Measurements from ENCODE around the gene SAV1.

SAV1 gene

DNA sequence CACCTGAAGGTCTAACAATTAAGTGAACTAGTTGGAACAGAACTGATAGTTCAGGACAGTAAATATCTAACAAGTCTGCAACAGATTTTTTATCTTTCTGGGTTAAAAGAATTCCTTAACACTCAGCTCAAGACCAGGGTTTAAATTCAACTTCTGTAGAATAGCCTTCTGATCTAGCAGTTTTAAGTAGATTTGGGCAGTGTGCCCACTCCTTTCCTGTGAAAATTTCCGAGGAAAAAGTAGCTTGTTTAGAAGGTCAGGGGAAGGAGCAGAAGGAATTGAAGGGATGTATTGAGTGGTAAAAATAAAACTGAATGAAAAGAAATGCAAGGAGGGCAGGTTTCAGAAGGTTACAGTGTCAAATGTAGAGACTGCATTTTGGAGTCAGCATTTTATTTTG lies 62.3 kb downstream of the SAV1 start:
- DNase-seq, result no peak

DNA sequence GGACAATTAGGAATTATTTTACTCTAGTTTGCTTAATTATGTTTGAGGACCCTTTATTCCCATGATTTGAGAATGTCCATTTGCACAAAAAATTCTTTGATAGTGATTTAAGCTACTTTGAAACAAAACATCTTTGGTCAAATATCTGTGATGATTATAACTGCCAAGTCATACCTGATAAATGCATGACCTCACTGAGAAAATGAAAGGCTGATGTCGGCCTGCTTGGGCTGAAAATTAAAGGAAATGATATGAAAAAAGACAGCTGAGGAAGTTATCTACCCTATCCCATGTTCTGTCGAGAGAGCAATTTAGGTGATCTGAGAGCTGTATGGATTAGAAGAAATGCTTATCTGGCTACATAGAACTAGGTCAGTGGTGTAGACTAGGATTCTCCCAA lies 64.5 kb downstream of the SAV1 start:
- DNase-seq, result no peak

DNA sequence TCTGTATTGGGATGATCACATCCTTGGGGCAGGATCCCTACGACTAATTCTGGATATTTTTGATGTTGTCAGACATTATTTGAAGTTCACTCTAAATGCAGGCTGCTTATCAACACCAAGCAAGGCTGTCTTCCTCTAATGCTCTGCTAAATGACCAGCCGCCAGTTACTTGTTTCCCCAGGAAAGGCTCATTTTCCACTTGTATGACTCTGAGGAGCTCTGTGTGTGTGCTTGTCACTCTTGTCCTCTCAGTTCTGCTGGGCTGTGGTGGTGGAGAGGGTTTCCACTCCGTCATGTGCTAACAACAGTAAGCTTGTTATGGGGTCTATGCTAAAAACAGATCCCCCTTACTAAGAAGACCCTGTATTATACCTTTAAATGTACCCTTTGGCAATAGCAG lies 66.1 kb downstream of the SAV1 start:
- DNase-seq, result no peak

DNA sequence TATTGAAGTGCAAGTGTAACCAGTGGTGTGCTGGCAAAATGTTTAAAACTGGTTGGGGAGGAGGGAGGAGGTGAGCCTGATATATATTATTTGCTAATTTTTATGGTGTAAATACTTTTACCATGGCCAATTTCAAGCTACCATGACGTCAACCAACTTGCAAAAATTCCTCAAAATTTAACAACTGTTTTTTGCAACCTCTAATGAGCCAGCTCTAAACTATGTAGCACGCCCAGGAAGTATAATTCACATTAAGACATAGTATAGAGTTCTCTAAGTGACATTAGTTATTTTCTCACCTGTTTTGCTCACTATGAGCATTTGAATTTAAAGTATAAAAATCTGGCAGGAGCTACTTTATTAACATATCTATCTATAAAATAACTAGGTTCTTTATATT lies 66.7 kb downstream of the SAV1 start:
- no peak for DNase-seq

DNA sequence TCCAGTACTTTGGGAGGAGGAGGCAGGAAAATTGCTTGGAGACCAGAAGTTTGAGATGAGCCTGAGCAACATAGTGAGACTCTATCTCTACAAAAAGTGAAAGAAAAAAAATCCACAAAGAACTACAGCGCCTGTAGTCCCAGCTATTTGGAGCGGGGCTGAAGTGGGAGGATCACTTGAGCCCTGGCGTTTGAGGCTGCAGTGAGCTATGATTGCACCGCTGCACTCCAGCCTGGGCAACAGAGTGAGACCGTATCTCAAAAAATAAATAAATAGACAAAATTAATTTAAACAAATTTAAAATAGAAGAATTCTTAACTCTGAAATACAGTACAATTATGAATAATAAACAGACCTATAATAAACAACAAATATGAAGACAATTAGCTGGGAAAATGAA lies 67.3 kb downstream of the SAV1 start:
- no peak for DNase-seq

DNA sequence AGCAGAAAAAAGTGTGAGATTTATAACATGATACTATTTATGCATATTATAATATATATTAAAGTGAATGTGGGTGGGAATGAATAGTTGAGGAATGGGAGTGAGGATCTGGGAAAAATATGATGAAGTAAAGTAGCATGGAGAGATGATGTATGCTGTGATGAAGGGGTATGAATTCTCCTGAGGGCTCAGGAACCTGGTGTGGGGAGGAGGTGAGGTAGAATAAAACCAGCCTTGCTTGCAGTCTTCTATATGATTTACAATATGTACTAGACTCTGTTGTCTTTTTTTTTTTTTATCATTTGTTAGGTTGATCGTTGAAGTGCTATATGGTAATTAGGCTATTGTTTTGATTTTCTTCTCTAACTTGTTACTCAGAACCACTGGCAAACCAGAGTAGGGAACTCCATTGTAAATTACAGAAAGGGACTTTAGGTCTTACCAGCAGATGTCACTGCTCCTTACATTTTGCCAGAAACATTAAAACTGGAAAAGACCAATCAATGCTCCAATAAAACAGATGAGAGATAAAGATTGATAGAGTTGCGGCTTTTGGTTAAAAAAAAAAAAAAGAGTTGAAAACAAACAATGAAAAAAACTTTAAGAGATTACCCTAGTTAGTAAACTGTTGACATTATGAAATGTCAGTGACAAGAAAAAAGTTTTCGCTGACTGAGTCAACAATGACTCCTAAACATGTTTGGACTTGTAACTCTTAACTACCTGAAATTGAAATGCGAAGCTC lies 68.2 kb downstream of the SAV1 start:
- DNase-seq, result peak; percentile 33

DNA sequence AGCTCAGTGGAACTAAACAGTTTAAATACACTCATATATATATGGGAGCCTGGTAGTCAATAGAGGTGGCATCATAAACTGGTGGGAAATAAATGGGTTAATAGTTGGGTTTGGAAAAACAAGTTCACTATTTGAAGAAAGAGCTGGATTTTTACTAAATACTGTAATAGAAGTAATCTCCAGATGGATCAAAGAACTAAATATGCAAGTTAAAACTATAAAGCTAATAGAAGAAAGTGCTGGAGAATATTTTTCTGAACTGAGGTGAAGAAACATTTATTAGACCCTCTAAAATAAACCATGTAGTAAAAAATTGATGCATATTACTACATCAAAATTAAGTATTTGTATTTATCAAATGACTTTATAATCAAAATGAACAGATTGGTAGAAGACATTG lies 69.3 kb downstream of the SAV1 start:
- DNase-seq, result no peak

DNA sequence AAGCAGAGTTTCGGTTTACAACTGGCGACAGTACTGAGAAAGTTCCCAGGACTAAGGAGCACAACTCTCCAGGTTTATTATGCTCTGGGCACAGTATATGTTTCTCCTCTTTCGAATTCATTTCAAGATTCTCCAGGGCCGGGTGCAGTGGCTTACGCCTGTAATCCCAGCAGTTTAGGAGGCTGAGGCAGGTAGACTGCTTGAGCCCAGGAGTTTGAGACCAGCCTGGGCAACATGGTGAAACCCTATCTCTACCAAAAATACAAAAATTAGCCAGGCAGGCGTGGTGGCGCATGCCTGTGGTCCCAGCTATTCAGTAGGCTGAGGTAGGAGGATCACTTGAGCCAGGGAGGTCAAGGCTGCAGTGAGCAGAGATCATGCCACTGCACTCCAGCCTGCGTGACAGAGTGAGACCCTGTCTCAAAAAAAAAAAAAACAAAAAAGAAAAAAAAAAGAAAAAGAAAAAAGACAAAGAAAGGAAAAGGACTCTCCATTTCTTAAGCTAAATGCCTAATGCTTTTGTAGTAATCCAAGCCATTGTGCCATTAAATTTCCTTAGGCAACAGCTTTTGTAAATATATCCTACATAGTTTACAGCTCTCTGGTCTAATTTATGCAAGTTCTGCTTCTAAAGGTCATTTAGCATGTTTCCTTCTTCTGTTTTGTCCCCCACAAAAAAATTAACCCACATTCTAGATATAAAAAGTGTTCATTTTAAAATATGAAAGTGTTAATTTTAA lies 73.4 kb downstream of the SAV1 start:
- no peak for DNase-seq

DNA sequence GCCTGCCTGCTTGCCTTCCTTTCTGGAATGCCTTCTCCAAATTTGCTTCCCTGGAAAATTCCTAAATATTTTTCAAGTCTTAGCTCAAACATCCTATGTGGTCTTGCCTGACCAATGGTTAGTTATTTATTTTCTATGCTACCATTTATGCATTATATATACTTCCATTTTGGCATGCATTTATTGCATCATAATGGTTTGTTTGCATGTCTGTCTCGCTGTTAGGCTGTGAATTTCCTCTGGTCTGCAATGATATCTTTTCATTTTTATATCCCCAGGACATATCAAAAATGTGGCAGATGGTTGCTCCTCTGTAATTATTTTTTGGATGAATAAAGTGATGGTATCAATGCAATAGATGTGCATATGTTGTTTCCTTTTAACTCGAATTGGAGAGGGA lies 77.6 kb downstream of the SAV1 start:
- no peak for DNase-seq

Measured in CD4-positive, alpha-beta T cell treated with Interleukin-12 subunit alpha and Interleukin-12 subunit beta, for 1 hour (primary cell).